OCI-M1 (cell line): Measurements from ENCODE around the gene TMEM234.

Source experiments
- DNase-seq: peaks from one replicate; lab custom pipeline; 2025; lab: John Stamatoyannopoulos, UW

The TMEM234 gene

DNA sequence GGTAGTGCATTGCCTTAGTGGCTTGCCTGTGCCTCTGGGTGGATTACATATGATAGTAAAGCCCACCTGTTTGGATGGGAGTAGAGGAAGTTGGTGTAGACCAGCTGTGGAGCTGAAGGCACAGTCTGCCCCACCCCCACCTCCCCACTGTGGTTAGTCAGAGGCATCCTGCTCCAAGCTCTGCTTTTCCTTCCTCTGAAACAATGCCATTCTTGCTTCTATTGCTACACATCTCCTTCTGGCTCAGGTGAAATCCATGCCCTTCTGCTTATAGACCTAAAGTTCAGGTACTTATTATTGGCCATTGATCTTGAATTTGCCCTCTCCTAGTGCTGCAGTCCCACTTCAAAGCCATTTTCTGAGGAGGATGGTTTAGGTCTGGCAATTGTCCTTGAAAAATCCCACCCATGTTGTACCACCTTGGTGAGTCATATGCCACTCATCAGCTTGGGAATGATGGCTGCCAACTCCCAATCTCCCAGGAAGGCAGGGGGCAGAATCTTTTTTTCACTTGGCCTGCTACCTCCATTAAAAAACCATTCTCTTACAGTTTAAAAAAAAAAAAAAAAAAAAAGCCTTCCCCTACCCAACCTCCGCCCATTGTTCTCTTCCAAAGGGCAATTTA, 49.4 kb downstream of the TMEM234 start:
- no peak for DNase-seq

DNA sequence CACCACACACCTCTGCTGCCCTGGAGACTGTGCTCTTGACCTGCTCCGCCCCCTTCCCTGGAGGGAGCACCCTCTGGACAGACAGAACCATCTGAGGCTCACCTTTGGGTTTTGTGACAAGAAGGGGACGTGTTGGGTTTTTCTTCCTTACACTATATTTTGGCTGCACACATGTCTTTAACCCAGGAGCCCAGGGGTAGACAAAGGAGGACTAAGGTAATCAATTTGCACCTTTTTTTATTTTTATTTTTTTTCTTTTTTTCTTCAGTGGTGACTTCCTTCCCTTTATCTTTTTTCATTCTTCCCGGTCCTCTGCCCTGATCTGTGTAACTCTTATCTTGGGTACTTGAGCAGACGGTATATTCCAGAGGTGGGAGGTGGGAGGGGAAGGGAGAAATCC, 51.2 kb downstream of the TMEM234 start:
- DNase-seq: no peak
